ENCODE results near the gene CLEC16A.

The CLEC16A gene

GRCh38 chr16:11016993-11017392 is 72.6 kb downstream of the CLEC16A start:
- no peak overlapping the region for H3K27ac ChIP-seq (ENCODE audit: low read depth, low read length)
- H3K4me2 ChIP-seq (ENCODE audit: low read length) = no peak overlapping the region
- H4K20me1 ChIP-seq (ENCODE audit: control insufficient read depth, insufficient read depth, low read depth, low read length) = no peaks in the 10 kb centered on the region
- no peaks in the 10 kb centered on the region for H3F3A ChIP-seq (ENCODE audit: control insufficient read depth, insufficient read depth)
- H3K27me3 ChIP-seq (ENCODE audit: control insufficient read depth, low read length) = no peaks in the 10 kb centered on the region
- H3K36me3 ChIP-seq (ENCODE audit: control insufficient read depth, low read length) = peaks cover 9% of the 10 kb centered on the region
- no peaks in the 10 kb centered on the region for H3K4me1 ChIP-seq (ENCODE audit: control insufficient read depth, low read length)
- H3K79me2 ChIP-seq (ENCODE audit: control insufficient read depth, low read length) = no peaks in the 10 kb centered on the region
- no peak overlapping the region for H3K4me3 ChIP-seq (ENCODE audit: low read length)
- no peaks in the 10 kb centered on the region for H3K9me3 ChIP-seq (ENCODE audit: control insufficient read depth, insufficient read depth, low read length)
- H3K9me2 ChIP-seq (replicated peaks; ENCODE audit: control insufficient read depth, low read length) = no peaks in the 10 kb centered on the region
- no peak for TF ChIP-seq EZH2phosphoT487 (IDR thresholded peaks at IDR 0.05; ENCODE audit: borderline replicate concordance, low read length)
- TF ChIP-seq CTCF (IDR thresholded peaks at IDR 0.05; ENCODE audit: low read depth, low read length, poor library complexity, severe bottlenecking) = no peak

DNA sequence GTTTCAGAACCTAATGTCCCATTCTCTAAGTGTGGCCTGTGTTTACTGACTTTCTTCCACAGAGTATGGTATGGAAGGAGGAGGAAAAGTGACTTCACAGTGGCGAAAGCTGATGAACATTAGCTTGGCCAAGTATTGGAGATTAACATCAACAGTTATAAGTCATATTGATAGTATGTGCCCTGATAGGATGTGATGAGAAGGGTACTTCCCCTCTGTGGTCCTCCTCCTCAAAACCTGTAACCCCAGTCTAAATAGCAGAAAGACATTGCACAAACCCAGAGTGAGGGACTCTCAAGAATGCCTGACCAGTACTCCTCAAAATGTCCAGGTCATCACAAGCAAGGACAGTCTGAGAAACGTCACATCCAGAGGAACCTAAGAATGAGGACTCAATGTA is 73.1 kb downstream of the CLEC16A start:
- H3K9me2 ChIP-seq (replicated peaks; ENCODE audit: control insufficient read depth, low read length) = no peaks in the 10 kb centered on the region
- H3K4me2 ChIP-seq (ENCODE audit: low read length) = no peak overlapping the region
- no peaks in the 10 kb centered on the region for H3F3A ChIP-seq (ENCODE audit: control insufficient read depth, insufficient read depth)
- no peaks in the 10 kb centered on the region for H4K20me1 ChIP-seq (ENCODE audit: control insufficient read depth, insufficient read depth, low read depth, low read length)
- no peak overlapping the region for H3K27ac ChIP-seq (ENCODE audit: low read depth, low read length)
- no peaks in the 10 kb centered on the region for H3K4me1 ChIP-seq (ENCODE audit: control insufficient read depth, low read length)
- H3K9me3 ChIP-seq (ENCODE audit: control insufficient read depth, insufficient read depth, low read length) = no peaks in the 10 kb centered on the region
- no peaks in the 10 kb centered on the region for H3K27me3 ChIP-seq (ENCODE audit: control insufficient read depth, low read length)
- TF ChIP-seq EZH2phosphoT487 (IDR thresholded peaks at IDR 0.05; ENCODE audit: borderline replicate concordance, low read length) (no peak), CTCF (IDR thresholded peaks at IDR 0.05; ENCODE audit: low read depth, low read length, poor library complexity, severe bottlenecking) (no peak)
- H3K36me3 ChIP-seq (ENCODE audit: control insufficient read depth, low read length) = peaks cover 9% of the 10 kb centered on the region
- no peak overlapping the region for H3K4me3 ChIP-seq (ENCODE audit: low read length)
- H3K79me2 ChIP-seq (ENCODE audit: control insufficient read depth, low read length) = no peaks in the 10 kb centered on the region

GRCh38 chr16:11020388-11020787 is 76.0 kb downstream of the CLEC16A start:
- no peaks in the 10 kb centered on the region for H3K9me2 ChIP-seq (replicated peaks; ENCODE audit: control insufficient read depth, low read length)
- peaks cover 4% of the 10 kb centered on the region for H3K36me3 ChIP-seq (ENCODE audit: control insufficient read depth, low read length)
- no peaks in the 10 kb centered on the region for H3K9me3 ChIP-seq (ENCODE audit: control insufficient read depth, insufficient read depth, low read length)
- H3K4me2 ChIP-seq (ENCODE audit: low read length) = no peak overlapping the region
- no peaks in the 10 kb centered on the region for H3K79me2 ChIP-seq (ENCODE audit: control insufficient read depth, low read length)
- no peaks in the 10 kb centered on the region for H3K27me3 ChIP-seq (ENCODE audit: control insufficient read depth, low read length)
- H3F3A ChIP-seq (ENCODE audit: control insufficient read depth, insufficient read depth) = no peaks in the 10 kb centered on the region
- no peaks in the 10 kb centered on the region for H3K4me1 ChIP-seq (ENCODE audit: control insufficient read depth, low read length)
- TF ChIP-seq EZH2phosphoT487 (IDR thresholded peaks at IDR 0.05; ENCODE audit: borderline replicate concordance, low read length) (no peak), CTCF (IDR thresholded peaks at IDR 0.05; ENCODE audit: low read depth, low read length, poor library complexity, severe bottlenecking) (no peak)
- no peak overlapping the region for H3K27ac ChIP-seq (ENCODE audit: low read depth, low read length)
- H4K20me1 ChIP-seq (ENCODE audit: control insufficient read depth, insufficient read depth, low read depth, low read length) = no peaks in the 10 kb centered on the region
- no peak overlapping the region for H3K4me3 ChIP-seq (ENCODE audit: low read length)
